ENCODE data around the gene PXT1.
A peak's percentile ranks its signal among the peaks of the same experiment; 100 is the strongest.
"Not testable (repeated sequence)": the region's sequence is repeated elsewhere in the genome, so short reads cannot be mapped to it uniquely, and the experiment has no call there.

The PXT1 gene

DNA sequence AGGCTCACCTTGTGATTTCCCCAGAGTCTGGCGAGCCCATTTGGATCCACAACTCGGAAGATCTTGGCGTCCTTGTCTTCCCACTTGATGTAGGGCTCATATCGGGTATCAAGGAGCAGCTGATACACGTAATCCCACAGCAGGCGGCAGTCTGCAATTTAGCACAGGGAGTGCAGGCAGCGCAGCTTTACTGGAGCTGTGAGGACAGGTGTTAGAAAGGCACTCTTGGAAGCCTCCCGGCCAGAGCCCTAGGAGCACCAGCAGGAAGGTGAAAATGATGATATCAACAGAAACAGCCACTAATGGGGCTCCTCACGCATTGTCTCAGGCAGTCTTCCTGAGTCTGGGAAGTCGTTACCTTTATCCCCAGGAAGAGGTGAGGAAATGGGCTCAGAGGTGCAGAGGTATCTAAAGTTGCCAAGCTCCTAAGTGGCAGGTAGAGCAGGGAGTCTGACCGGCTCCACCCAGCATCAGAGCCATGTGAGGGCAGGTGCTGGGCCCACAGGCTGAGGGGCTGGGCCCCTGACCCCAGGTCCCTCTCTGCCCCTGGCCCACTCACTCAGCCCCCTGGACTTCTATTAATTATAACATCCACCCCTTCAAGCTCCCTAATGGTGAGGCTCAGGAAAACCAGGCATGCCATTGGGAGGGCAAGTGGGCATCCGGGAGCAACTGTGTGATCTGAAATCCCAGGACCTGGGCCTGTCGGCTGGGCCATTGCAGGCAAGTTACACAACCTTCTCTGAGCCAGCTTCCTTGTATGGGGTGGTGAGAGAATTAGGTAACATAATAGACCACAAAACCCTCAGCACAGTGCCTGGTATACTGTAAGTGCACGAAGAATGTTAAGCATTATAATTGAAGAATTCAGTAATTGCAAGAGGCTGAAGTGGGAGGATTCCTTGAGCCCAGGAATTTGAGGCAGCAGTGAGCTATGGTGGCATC lies 73.5 kb downstream of the PXT1 start:
- DNase-seq (ENCODE audit: low read depth in 2 of 2), result no peak

DNA sequence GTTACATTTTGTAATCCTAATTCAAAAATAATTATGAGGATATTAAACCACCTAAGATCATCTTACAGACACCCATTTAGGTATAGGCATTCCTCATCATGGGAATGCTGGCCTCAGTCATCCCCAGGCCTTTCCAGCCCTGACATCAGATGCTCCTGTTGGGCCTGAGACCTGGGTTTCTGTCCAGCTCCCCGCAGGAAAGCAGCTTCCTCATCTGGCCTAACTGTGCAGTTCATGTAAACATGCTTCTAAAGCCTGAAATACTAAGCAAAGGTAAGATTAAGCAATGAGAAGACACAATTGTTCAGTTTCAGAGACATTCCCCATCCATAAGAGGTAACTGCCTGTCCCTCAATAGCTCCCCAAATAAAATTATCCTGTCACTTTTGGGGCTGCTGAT lies 74.2 kb downstream of the PXT1 start:
- DNase-seq (ENCODE audit: low read depth in 2 of 2), result no peak

DNA sequence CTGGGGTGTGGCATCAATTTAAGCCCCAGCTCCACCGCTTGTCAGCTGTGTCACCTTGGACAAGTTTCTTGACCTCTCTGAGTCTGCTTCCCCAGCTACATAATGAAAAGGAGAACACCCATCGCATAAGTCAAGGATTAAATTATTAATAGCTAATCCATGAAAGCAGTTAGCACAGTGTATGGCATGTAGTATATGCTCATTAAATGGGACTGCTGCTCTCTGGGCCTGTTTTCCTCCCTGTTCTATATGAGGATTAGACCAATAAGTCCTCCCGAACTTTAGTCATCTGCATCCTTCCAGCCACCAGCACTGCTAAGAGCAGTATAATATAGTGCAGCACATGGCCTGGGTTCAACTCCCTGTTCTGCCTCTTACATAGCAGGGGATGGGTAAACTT lies 74.9 kb downstream of the PXT1 start:
- DNase-seq (ENCODE audit: low read depth in 2 of 2), result no peak

DNA sequence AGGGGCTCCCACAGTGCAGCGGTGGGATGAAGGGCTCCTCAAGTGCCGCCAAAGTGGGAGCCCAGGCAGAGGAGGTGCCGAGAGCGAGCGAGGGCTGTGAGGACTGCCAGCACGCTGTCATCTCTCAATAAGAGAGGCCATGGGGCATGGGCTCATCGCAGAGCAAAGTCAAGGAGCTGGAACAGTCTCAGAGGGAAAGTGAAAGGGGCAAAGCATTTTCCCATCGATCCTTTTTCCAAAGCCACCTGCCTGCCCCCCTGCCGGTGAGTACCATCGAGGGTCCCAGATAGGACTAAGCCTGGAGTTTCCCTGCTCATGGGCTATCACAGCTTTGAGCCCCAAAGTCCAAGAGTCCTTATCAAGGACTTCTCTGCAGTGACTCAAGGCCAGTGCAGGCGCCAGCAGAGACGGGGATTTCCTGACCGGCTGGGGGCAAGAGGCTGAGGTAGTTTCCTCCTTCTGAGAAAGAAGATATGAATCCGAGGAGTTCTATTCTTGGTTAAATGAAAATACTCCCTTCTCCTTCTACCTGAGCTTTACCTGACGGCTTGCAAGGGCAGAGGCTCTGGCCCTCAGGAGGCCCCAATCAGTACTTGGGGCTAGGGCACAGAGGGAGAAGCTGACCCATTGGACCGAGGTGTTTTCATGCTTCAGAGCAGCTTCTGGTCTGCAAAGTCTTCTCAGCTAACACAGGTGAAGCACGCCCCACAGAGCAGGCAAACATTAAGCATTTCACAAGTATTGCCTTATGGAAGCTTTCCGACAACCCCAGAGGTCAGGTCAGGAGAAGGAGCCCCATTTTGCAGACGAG lies 77.8 kb downstream of the PXT1 start:
- no peak for DNase-seq (ENCODE audit: low read depth in 2 of 2)

DNA sequence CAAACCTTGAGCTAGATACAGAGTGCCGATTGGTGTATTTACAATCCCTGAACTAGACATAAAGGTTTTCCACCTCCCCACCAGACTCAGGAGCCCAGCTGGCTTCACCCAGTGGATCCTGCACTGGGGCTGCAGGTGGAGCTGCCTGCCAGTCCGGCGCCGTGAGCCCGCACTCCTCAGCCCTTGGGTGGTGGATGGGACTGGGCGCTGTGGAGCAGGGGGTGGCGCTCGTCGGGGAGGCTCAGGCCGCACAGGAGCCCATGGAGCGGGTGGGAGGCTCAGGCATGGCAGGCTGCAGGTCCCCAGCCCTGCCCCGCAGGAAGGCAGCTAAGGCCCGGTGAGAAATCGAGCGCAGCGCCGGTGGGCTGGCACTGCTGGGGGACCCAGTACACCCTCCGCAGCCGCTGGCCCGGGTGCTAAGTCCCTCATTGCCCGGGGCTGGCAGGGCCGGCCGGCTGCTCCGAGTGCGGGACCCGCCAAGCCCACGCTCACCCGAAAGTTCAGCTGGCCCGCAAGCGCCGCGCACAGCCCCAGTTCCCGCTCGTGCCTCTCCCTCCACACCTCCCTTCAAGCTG lies 78.5 kb downstream of the PXT1 start:
- DNase-seq (ENCODE audit: low read depth in 2 of 2), result not testable (repeated sequence)

DNA sequence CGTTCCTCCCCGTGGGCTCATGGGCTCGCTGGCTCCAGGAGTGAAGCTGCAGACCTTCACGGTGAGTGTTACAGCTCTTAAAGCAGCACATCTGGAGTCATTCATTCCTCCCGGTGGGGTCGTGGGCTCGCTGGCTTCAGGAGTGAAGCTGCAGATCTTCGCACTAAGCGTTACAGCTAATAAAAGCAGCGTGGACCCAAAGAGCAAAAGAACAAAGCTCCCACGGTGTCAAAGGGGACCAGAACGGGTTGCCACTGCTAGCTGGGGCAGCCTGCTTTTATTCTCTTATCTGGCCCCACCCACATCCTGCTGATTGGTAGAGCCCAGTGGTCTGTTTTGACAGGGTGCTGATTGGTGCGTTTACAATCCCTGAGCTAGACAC lies 79.3 kb downstream of the PXT1 start:
- not testable (repeated sequence) for DNase-seq (ENCODE audit: low read depth in 2 of 2)

DNA sequence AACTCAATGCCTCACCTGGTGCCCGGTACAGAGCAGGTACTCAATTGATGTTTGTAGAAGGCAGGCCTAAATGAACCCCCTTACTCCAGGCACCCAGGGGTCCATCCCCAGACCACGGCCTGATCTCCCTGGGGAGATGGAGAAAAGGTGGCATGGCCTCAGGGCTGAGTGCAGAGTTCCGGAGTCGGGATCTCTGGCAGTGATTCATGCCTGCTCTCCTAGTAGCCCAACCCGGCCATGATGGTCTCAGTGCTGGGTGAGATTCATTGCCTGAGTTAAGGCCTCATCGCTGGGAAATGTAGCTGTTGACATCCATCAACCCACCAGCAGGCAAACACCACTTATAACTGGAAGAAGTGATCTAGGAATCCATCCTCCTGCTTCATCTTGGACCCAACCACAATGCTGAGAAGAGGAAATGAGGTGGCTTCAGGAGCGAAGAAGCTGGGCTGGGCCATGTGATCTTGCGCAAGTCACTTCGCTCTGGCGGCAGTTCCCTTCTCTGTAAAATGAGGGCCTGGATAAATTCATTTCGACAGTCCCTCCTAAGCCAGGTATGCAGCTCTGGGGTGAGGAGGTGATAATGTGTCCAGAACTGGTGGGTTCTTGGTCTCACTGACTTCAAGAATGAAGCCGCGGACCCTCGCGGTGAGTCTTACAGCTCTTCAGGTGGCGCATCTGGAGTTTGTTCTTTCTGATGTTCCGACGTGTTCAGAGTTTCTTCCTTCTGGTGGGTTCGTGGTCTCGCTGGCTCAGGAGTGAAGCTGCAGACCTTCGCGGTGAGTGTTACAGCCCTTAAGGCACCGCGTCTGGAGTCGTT lies 79.9 kb downstream of the PXT1 start:
- DNase-seq (ENCODE audit: low read depth in 2 of 2), result no peak

DNA sequence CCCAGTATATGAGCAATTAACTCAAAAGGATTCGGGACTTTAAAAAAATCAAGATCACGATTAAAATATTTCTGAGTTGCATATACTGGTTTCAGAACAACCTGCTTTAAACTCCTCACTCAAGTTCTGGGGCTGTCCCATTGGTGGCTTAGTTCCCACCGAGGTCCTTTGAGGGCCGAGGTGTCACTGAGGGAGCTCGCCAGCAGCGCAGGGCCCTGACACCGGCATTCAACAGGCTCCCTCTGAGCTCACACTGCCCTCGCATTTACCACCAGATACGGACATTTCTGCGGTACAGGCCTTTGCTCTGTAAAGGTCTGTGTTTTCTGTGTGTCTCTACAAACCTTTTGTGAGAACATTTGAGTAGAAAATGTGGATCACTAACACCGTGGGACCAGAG lies 81.6 kb downstream of the PXT1 start:
- DNase-seq (ENCODE audit: low read depth in 2 of 2), result no peak

DNA sequence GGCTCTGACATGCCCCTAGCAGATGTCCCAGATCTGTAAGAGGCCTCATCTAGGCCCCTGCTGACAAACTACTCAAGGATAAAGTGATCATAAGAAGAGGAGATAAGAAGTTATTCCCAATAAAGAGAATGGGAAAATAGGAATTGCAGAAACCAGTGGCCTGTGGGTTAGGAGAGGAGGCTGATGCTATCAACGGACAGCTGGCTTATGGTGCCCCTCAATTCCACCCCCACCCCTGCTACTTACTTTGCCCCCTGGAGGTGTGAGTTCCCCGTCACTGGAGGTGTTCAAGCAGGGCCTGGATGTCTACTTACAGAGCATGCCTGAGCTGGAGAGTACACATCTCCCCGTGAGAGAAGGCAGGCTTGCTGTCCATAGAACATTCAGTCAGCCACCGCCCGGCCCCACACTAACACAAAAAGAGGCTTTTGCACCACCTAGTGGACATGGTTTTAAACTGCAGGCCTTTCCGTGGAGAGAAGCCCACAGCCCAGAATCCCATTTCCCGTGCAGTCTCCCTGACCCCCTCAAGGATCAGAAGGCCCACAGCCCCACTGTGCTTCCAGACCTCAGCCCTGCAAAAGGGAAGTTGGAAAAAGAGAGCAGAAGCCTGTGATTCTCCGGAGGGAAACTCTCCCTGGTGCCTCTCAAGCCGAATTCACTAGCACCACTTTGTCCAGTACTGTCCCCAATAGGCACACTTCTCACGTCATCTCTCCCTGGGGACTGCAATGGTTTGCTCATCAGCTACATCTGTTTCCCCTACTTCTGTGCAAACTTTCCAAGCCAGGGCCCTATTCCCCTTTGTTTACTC lies 82.2 kb downstream of the PXT1 start:
- DNase-seq (ENCODE audit: low read depth in 2 of 2), result peak; percentile 52 to 67

DNA sequence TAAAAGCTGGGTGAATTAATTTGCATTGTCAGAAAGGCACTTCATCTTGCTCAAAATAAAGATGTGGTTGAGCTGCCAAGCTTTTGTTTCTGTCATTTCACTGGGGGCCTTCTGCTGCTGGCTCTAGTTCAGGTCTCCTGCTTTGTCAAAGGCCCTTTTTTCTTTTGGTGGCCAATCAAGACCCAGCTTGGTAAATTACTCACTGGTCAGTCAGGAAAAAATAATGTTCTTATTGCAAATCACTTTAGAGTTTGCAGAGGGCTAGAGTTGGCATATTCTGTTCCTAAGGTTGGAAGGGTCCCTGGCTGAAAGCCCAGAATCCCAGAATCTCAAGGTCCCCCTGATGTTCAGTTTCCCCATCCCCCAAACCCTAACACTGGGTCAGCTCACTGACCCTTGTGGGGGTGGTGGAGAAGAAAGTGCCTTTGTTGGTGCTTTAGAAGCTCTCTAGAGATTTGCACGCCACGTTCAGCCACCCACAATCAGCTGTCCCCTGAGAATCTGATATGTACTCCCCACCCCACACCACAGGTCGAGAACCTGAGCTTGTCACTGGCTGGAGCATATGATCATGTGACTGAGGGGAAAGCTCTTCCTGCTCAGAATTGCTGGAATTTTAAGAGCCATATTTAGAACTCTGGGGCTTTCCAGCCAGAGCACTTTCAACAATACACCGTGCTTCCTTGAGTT lies 84.3 kb downstream of the PXT1 start:
- DNase-seq (ENCODE audit: low read depth in 2 of 2), result no peak

DNA sequence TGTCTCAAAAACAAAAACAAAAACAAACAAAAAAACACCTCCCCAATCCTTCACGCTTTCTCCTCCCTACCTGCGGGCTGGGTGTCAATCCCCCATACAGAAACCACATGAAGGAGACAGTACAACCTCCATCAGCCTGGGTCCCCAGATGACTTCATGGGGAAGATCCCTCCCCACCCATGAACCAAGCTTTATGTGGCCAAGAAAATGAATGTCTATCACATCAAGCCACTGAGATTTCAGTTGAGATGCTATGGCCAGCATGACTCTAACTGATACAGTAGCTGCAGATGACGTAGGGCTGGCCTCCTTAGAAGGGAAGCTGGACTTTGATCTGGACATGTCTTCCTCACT lies 84.8 kb downstream of the PXT1 start:
- DNase-seq (ENCODE audit: low read depth in 2 of 2), result no peak

DNA sequence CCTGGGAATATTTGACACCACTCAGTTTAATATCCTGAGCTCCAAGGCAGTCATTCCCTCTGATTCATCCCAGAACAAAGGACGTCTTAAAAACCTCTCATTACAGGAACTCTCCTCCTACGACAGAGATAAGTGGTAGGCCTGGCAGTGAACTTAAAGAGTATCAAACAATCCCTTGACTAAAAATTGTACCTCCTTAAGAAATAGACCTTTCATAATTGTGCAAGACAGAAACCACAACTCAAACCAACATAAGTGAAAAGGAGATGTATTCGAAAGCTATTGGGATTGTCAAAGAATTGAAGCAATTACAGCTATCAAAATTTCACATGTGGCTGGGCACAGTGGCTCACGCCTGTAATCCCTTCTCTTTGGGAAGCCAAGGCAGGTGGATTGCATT lies 86.8 kb downstream of the PXT1 start:
- DNase-seq (ENCODE audit: low read depth in 2 of 2), result no peak

DNA sequence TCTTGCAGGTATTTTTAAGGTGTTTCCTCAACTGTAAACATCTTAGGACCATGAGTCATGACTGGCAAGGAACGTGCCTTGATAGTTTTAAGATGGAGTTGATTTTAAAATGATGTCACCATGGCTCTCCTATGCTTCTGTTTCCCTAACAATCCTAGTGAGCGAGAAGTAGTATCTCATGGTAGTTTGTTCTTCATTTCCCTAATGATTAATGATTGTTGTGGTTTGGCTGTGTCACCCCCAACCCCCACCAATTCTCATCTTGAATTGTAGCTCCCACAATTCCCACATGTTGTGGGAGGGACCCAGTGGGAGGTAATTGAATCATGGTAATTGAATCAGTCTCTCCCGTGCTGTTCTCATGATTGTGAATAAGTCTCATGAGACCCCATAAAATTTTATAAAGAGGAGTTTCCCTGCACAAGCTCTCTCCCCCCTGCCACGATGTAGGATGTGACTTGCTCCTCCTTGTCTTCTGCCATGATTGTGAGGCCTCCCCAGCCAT lies 89.2 kb downstream of the PXT1 start:
- DNase-seq (ENCODE audit: low read depth in 2 of 2), result no peak

DNA sequence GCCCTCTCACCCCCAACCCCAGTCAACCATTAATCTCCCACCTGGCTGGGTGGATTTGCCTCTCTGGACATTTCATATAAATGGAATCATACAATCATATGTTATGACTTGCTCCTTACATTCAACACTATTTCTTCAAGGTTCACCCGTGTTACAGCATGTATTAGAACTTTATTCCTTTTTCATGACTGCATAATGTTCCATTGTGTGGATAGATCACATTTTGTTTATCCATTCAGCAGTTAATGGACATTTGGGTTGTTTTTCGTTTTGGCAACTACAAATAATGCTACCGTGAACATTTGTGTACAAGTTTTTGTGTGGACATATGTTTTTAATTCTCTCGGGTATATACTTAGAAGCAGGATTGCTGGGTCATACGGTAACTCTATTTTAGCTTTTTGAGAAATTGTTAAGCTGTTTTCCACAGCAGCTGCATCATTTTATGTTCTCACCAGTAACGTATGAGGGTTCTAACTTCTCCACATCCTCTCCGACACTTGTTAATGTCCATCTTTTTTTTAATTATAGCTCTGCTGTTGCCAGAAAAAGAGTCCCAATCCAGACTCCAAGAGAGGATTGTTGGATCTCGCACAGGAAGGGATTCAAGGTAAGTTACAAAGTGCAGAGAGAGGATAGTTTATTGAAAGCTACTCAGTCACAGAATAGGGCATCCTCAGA lies 90.0 kb downstream of the PXT1 start:
- no peak for DNase-seq (ENCODE audit: low read depth in 2 of 2)

DNA sequence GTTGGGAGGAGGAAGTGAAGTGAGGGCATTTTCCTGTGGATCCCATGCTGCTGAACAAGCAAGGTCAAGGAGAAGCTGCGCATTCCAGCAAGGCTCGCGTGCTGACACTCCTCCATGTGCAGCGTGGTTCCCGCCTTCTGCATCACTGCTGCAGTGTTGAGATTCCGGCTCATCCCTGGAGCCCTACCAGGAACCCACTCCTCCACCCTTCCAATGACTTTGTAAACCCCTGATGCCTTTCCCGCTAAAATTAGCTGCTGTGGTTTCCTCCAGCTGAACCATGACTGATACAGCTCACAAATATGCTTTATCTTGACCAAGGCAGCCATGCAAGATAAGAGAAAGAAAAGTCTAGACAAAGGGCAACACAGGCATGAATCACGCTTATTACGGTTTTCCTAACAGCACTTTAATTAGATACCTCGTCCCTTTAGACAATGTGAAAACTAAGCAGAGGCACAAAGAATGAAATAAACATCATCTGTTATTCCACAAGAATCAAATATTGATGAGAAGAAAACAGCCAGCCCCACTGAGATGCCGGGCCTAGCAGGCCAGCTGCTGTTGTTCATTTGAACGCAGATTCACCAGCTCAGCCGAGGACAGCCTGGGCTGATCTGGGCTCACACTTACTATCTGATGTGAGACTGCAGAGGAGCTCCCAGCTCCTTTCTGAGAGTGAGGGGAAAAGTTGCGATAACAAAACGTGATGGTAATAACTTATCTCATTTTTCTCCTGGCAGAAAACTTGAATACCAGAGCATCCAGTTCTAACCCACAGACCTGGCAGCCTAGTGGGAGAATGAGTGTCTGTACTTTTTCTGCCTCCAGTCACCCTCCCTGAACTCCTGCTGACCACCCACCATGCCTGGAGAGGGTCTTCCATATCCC lies 91.7 kb downstream of the PXT1 start:
- no peak for DNase-seq (ENCODE audit: low read depth in 2 of 2)

DNA sequence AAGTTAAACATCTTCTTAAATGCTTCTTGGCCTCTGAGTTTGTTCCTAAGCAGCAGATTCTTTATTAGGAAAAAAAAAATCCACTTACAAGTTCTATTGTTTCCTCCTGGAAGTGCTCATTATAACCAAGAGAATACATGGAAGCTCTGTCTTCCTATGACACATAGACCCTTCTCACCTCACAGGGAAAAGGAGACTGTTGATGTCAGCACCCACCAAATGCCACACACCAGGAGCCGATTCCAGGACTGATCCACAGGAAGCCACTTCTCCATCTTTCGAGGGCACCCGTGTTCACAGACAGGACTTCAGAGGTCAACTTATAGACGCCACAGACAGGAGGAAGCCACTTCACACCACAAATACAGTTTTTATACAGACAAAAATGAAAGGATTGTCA lies 92.6 kb downstream of the PXT1 start:
- DNase-seq (ENCODE audit: low read depth in 2 of 2), result no peak

DNA sequence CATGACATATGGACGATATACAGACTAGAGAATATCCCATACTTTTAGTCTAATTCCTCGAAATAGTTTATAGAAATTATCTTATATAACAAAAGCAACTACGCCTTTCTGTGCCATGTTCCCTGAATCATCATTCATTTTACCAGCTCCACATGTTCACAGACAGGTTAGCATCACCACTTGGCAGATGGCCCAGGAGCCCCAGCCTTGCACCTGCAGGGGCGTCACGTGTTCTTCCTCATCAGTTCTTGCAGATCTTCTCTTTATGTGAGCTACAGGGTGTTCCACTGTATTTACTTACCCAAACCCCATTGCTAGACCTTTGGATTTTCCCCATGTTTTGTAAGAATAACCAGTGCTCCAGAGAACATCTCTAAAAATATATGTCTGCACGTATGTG lies 93.4 kb downstream of the PXT1 start:
- no peak for DNase-seq (ENCODE audit: low read depth in 2 of 2)

DNA sequence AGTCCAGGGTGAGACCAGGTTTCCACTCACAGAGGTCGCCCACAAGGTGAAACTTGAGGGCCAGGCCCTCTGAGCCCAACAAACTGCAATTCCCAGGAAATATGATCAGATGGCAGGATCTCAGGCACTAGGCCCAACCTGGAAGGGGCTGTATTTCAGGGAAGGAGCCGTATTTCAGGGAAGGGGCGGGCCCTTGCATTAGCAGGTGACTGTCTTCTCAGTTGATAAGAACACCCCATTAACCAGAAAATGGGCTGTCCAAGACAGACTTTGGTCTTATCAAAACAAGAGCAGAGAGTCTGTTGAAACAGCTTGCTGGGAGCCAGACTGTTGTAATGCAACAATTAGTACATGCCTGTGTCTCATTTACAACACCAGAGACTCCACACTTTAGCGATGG lies 95.0 kb downstream of the PXT1 start:
- DNase-seq (ENCODE audit: low read depth in 2 of 2), result no peak

Data from stimulated activated CD4-positive, alpha-beta T cell treated with anti-CD3 and anti-CD28 coated beads, Interleukin-12 subunit alpha, Interleukin-12 subunit beta, amount 100 ng/mL, for 24 hours (primary cell).